ENCODE data around the gene U2AF2.
"Not testable (repeated sequence)": the region's sequence is repeated elsewhere in the genome, so short reads cannot be mapped to it uniquely, and the experiment has no call there.

Gene U2AF2

GRCh38 chr19:55717879-55718711, 63.3 kb downstream of the U2AF2 start:
- not testable (repeated sequence) for DNase-seq

DNA sequence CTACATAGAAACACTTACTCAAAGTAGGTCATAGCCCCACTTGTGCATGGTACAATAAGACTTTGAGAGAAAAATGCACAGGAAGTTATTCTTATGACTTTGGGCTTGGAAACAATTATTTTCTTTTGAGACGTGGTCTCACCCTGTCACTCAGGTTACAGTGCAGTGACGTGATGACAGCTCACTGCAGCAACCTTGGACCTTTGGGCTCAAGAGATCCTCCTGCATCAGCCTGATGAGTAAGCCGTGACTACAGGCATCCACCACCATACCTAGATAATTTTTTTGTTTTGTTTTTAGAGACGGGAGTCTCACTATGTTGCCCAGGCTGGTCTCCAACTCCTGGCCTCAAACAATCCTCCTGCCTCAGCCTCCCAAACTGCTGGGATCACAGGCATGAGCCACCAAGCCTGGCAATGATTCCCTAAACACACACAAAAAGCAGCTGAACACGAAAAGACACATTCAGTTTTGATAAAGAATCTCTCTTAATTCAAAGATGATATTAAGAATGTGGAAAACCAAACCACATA, 65.4 kb downstream of the U2AF2 start:
- DNase-seq, result no peak

- DNase-seq, result no peak
Measured at GRCh38 chr19:55720801-55721200, 66.0 kb downstream of the U2AF2 start.

DNA sequence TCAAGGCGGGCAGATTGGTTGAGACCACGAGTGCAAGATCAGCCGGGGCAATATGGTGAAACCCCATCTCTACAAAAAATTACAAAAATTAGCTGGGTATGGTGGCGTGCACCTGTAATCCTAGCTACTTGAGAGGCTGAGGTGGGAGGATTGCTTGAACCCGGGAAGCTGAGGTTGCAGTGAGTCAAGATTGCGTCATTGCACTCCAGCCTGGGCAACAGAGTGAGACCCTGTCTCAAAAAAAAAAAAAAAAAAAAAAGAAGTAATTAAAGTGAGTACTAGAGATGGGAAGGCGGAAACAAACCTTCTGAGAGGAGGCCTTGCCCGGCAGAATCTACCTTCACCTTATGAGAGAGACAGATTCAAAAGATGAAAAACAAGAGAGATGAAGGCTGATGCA, 68.7 kb downstream of the U2AF2 start:
- no peak for DNase-seq
